Naive thymus-derived CD8-positive, alpha-beta T cell (primary cell): ENCODE results near the gene ABTB2. TPM values are rescaled to one million over a fixed set of nuclear protein-coding genes. Genes with fewer than 3 reads are reported as not detected.

Source experiments
- ATAC-seq, 2 donors: fragments of 150-1000 bp; cut with Tn5 transposase in 1 of 2; sonication (Bioruptor Pico), chemical (Tn5 transposase) in 1 of 2; 1 replicate in 1 of 2; 2 replicates in 1 of 2; pipeline ENCODE4 v1.10.0; 2021; ENCODE audit warnings: mild to moderate bottlenecking in 2 of 2, moderate library complexity in 2 of 2
- POLR2A ChIA-PET: fragments of 350-600 bp; sonication (Branson Sonifier 250); formaldehyde crosslinking; loops from one replicate; lab custom pipeline; 2021; ENCODE audit warnings: antibody characterized with exemption; lab: Charles Lee
- DNase-seq, 10 donors: peaks; one replicate each; pipeline versions ENCODE4 v3.0.0 to v3.0.0-alpha.2; 2020 to 2022
- H3K27ac Mint-ChIP-seq, 10 donors: one replicate each; pipeline ENCODE4 v1.8.0; 2020 to 2022; ENCODE audit warnings: mild to moderate bottlenecking in 10 of 10, mixed read lengths in 10 of 10, moderate library complexity in 4 of 10, inconsistent platforms in 1 of 10
- H3K27me3 Mint-ChIP-seq, 5 donors: one replicate each; pipeline ENCODE4 v1.8.0; 2021 to 2022; ENCODE audit warnings: mixed read lengths in 5 of 5
- H3K36me3 Mint-ChIP-seq, 3 donors: one replicate each; pipeline ENCODE4 v1.8.0; 2020 to 2022; ENCODE audit warnings: mixed read lengths in 3 of 3, mild to moderate bottlenecking in 2 of 3, inconsistent platforms in 1 of 3
- H3K4me1 Mint-ChIP-seq, 4 donors: one replicate each; pipeline ENCODE4 v1.8.0; 2021 to 2022; ENCODE audit warnings: mixed read lengths in 4 of 4
- H3K4me3 Mint-ChIP-seq, 10 donors: one replicate each; pipeline ENCODE4 v1.8.0; 2020 to 2022; ENCODE audit warnings: mild to moderate bottlenecking in 10 of 10, mixed read lengths in 10 of 10, moderate library complexity in 6 of 10, inconsistent platforms in 1 of 10
- H3K9me3 Mint-ChIP-seq, 9 donors: one replicate each; pipeline ENCODE4 v1.8.0; 2020 to 2022; ENCODE audit warnings: mixed read lengths in 9 of 9, mild to moderate bottlenecking in 3 of 9, inconsistent platforms in 1 of 9, moderate library complexity in 1 of 9
- polyA plus RNA-seq, 3 donors: library from polyadenylated mRNA; unstranded; fragments of 300-500 nt; fragmentation: Illumina TruSeq; gene quantifications; one replicate each; pipeline ENCODE4 v1.2.3, GENCODE V29; 2021
- total RNA-seq, 8 experiments: library from RNA in 2 of 8; stranded (reverse) in 2 of 8; gene quantifications; one replicate each; pipeline ENCODE4 v1.2.3 and lab custom pipeline; 2021 to 2026

Gene ABTB2
- total and polyA plus RNA-seq, 5 experiments from 2014 or later = 0.05 to 0.81 (median 0.69) TPM; not detected in 2

- POLR2A ChIA-PET = no interaction called here
- no peak for DNase-seq
- Mint-ChIP-seq H3K36me3 (peaks cover 0 to 2% (median 0%) of the 10 kb centered on the region in 3 donors), H3K27ac (no peak overlapping the region), H3K4me1 (peaks cover 0 to 3% (median 0%) of the 10 kb centered on the region in 4 donors), H3K27me3 (peaks cover 10 to 29% (median 17%) of the 10 kb centered on the region in 5 donors), H3K9me3 (no peaks in the 10 kb centered on the region), H3K4me3 (no peak overlapping the region)
- no peak for ATAC-seq
Measured at GRCh38 chr11:34348919-34349318, 8.9 kb downstream of the ABTB2 start.

DNA sequence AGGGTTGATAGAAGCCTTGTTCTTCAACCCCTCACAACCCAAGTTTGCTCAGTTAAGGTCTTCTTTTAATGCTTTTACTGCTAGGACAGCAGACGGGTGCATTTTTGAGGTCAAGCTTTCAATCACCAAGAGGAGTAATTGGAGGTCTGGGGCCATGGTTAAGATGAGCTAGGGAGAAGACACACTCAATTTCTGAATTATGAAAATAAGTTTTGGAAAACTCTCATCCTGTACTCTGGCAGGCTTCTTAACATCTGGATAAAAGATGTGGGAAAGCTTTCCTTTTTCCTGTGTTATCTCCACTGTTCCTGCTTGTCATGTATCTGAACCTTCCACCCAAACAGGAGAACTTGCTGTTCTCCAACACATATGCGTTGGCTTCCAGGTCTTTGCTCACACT lies 9.7 kb downstream of the ABTB2 start:
- no peaks in the 10 kb centered on the region for H3K9me3 Mint-ChIP-seq
- POLR2A ChIA-PET = no interaction called here

GRCh38 chr11:34346551-34346950 lies 11.3 kb downstream of the ABTB2 start:
- peaks cover 0 to 6% (median 4%) of the 10 kb centered on the region in 5 donors for H3K27me3 Mint-ChIP-seq
- DNase-seq = no peak
- POLR2A ChIA-PET = no interaction called here

More for the DNA sequence above, 9.7 kb downstream of the ABTB2 start:
- ATAC-seq (no peak), DNase-seq (no peak)
- H3K4me3 Mint-ChIP-seq = no peak overlapping the region
- H3K27ac Mint-ChIP-seq = no peak overlapping the region
- peaks cover 8 to 21% (median 11%) of the 10 kb centered on the region in 5 donors for H3K27me3 Mint-ChIP-seq
- peaks cover 0 to 3% (median 0%) of the 10 kb centered on the region in 4 donors for H3K4me1 Mint-ChIP-seq
- peaks cover 0 to 2% (median 0%) of the 10 kb centered on the region in 3 donors for H3K36me3 Mint-ChIP-seq

GRCh38 chr11:34345991-34346480 lies 11.8 kb downstream of the ABTB2 start:
- H3K27me3 Mint-ChIP-seq = peaks cover 0 to 4% (median under 1%) of the 10 kb centered on the region in 5 donors
- DNase-seq (no peak), ATAC-seq (no peak)
- POLR2A ChIA-PET = no interaction called here
- H3K9me3 Mint-ChIP-seq = no peaks in the 10 kb centered on the region
- no peak overlapping the region for H3K27ac Mint-ChIP-seq
- H3K4me1 Mint-ChIP-seq = peaks cover 0 to 3% (median 1%) of the 10 kb centered on the region in 4 donors
- no peak overlapping the region for H3K4me3 Mint-ChIP-seq
- peaks cover 0 to 2% (median 0%) of the 10 kb centered on the region in 3 donors for H3K36me3 Mint-ChIP-seq

More at GRCh38 chr11:34346551-34346950, 11.3 kb downstream of the ABTB2 start:
- peaks cover 0 to 2% (median 0%) of the 10 kb centered on the region in 3 donors for H3K36me3 Mint-ChIP-seq
- H3K9me3 Mint-ChIP-seq = no peaks in the 10 kb centered on the region
- no peak for ATAC-seq
- peaks cover 0 to 3% (median 1%) of the 10 kb centered on the region in 4 donors for H3K4me1 Mint-ChIP-seq
- no peak overlapping the region for H3K4me3 Mint-ChIP-seq
- no peak overlapping the region for H3K27ac Mint-ChIP-seq

- Mint-ChIP-seq H3K9me3 (no peaks in the 10 kb centered on the region), H3K4me3 (no peak overlapping the region), H3K27ac (peak overlapping the region in 1 of 10 donors; percentile 19), H3K36me3 (peaks cover 0 to 2% (median 0%) of the 10 kb centered on the region in 3 donors), H3K4me1 (peaks cover 0 to 3% (median 1%) of the 10 kb centered on the region in 4 donors), H3K27me3 (peaks cover 0 to 4% (median 0%) of the 10 kb centered on the region in 5 donors)
- POLR2A ChIA-PET = no interaction called here
- ATAC-seq (no peak), DNase-seq (no peak)
Measured at GRCh38 chr11:34345540-34345876, 12.3 kb downstream of the ABTB2 start.

GRCh38 chr11:34344768-34345539 lies 12.9 kb downstream of the ABTB2 start:
- POLR2A ChIA-PET = no interaction called here
- peaks cover 0 to 6% (median 1%) of the 10 kb centered on the region in 4 donors for H3K4me1 Mint-ChIP-seq
- peaks cover 0 to 2% (median 0%) of the 10 kb centered on the region in 5 donors for H3K27me3 Mint-ChIP-seq
- ATAC-seq (no peak), DNase-seq (no peak)
- H3K27ac Mint-ChIP-seq = peak overlapping the region in 1 of 10 donors; percentile 19
- no peaks in the 10 kb centered on the region for H3K9me3 Mint-ChIP-seq
- peaks cover 0 to 2% (median 0%) of the 10 kb centered on the region in 3 donors for H3K36me3 Mint-ChIP-seq
- no peak overlapping the region for H3K4me3 Mint-ChIP-seq

GRCh38 chr11:34344410-34344767 lies 13.4 kb downstream of the ABTB2 start:
- no peak for DNase-seq
- Mint-ChIP-seq H3K4me3 (no peak overlapping the region), H3K4me1 (peaks cover 0 to 12% (median 1%) of the 10 kb centered on the region in 4 donors), H3K27me3 (peaks cover 0 to 2% (median 0%) of the 10 kb centered on the region in 5 donors), H3K27ac (no peak overlapping the region), H3K9me3 (no peaks in the 10 kb centered on the region), H3K36me3 (peaks cover 0 to 2% (median 0%) of the 10 kb centered on the region in 3 donors)
- POLR2A ChIA-PET = no interaction called here
- no peak for ATAC-seq

DNA sequence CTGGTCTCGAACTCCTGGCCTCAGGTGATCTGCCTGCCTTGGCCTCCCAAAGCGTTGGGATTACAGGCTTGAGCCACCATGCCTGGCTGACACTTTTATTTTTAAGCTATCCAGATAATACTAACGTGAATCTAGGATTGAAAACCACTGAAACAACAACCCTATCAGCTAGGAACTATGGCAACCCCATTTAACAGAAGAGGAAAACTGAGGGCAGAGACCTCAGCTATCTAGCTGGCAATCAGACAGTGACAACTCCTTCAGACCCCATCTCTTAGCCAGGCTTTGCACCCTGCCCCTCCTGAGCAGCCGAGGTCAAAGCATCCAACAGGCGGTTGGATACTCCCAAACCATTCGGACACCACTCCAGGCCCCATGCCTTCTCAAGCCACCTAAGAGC lies 14.1 kb downstream of the ABTB2 start:
- Mint-ChIP-seq H3K4me3 (no peak overlapping the region), H3K9me3 (no peaks in the 10 kb centered on the region), H3K27ac (peak overlapping the region in 1 of 10 donors; percentile 48), H3K27me3 (peaks cover 0 to 2% (median 0%) of the 10 kb centered on the region in 5 donors), H3K36me3 (peaks cover 0 to 2% (median 0%) of the 10 kb centered on the region in 3 donors), H3K4me1 (peaks cover 0 to 19% (median 1%) of the 10 kb centered on the region in 4 donors)
- ATAC-seq (no peak), DNase-seq (no peak)
- POLR2A ChIA-PET = no interaction called here

GRCh38 chr11:34343153-34343552 lies 14.7 kb downstream of the ABTB2 start:
- POLR2A ChIA-PET = no interaction called here
- ATAC-seq = no peak
- DNase-seq = no peak
- Mint-ChIP-seq H3K9me3 (no peaks in the 10 kb centered on the region), H3K36me3 (peaks cover 0 to 2% (median 0%) of the 10 kb centered on the region in 3 donors), H3K4me3 (no peak overlapping the region), H3K27me3 (peaks cover 0 to 2% (median 0%) of the 10 kb centered on the region in 5 donors), H3K27ac (no peak overlapping the region), H3K4me1 (peaks cover 0 to 19% (median 0%) of the 10 kb centered on the region in 4 donors)

DNA sequence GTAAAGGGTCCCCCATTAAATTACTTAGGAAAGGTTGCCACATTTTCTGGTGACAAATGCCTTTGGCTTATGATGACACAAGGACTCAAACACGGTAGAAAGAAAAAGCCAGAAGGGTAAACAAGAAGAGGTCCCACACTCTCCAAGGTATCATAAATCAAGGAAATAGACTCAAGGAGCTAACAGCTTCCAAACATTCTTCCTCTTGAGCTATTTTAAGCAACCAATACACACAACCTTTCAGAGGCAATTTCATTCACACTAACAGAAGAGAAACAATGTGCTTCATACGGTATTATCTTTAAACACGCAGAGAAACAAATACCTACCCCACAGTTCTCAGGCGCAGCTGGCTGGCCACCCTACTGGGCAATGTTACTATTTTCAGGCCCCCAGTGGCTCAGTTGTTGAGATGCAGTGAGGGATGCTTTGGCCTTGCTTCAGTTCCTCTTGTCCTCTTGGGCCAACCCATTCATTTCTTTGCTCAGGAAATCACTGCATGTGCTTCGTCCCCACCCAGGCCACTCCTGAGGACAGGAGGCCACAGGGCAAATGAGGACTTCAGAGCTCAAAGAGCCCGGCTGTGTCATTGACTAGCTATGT lies 15.8 kb downstream of the ABTB2 start:
- peaks cover 0 to 2% (median 0%) of the 10 kb centered on the region in 3 donors for H3K36me3 Mint-ChIP-seq
- peaks cover 0 to 19% (median 3%) of the 10 kb centered on the region in 4 donors for H3K4me1 Mint-ChIP-seq
- H3K9me3 Mint-ChIP-seq = no peaks in the 10 kb centered on the region
- no peak overlapping the region for H3K4me3 Mint-ChIP-seq
- H3K27me3 Mint-ChIP-seq = peaks cover 0 to 2% (median 0%) of the 10 kb centered on the region in 5 donors
- ATAC-seq (no peak), DNase-seq (no peak)
- POLR2A ChIA-PET = no interaction called here
- no peak overlapping the region for H3K27ac Mint-ChIP-seq

DNA sequence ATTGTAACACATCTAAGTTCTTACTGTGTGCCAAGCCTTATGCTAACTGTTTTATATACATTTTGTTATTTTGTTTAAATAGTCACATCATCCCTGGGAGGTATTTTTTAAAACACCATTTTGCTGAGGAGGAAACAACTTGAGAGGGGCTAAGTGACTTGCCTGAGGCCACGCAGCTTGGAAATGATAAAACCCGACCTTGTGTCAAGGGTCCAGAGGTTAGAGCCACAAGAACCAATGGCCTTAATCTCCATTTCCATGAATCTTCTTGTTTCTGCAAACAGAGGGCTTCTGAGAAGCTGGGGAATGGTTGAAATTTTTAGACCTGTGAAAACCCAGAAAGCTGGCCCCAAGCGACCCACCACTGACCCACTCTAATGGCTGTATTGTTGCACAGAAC lies 16.7 kb downstream of the ABTB2 start:
- Mint-ChIP-seq H3K27ac (no peak overlapping the region), H3K4me3 (no peak overlapping the region), H3K4me1 (peaks cover 0 to 19% (median 5%) of the 10 kb centered on the region in 4 donors), H3K9me3 (no peaks in the 10 kb centered on the region), H3K27me3 (peaks cover 0 to 2% (median 0%) of the 10 kb centered on the region in 5 donors), H3K36me3 (peaks cover 0 to 2% (median 0%) of the 10 kb centered on the region in 3 donors)
- no peak for DNase-seq
- no peak for ATAC-seq
- POLR2A ChIA-PET = no interaction called here

- DNase-seq (no peak), ATAC-seq (no peak)
- Mint-ChIP-seq H3K36me3 (peaks cover 0 to 2% (median 0%) of the 10 kb centered on the region in 3 donors), H3K4me1 (peaks cover 0 to 19% (median 5%) of the 10 kb centered on the region in 4 donors), H3K27ac (no peak overlapping the region), H3K9me3 (no peaks in the 10 kb centered on the region), H3K27me3 (peaks cover 0 to 2% (median 0%) of the 10 kb centered on the region in 5 donors), H3K4me3 (no peak overlapping the region)
- POLR2A ChIA-PET = interaction anchor here (1.1 kb wide), 1 partner anchor 15 kb away, joined by 3 read pairs; no protein-coding TSS in a partner anchor
Measured at GRCh38 chr11:34340653-34341052, 17.2 kb downstream of the ABTB2 start.
